ENCODE results near the gene PSMB5.
A peak's percentile ranks its signal among the peaks of the same experiment; 100 is the strongest.

The PSMB5 gene

GRCh38 chr14:23060536-23061260 is 26.0 kb upstream of the PSMB5 start:
- TF ChIP-seq FOXP2 (optimal IDR thresholded peaks at IDR 0.05; ENCODE audit: borderline replicate concordance, extremely low read depth, extremely low read length, insufficient read depth) (no peak), REST (IDR thresholded peaks at IDR 0.05; ENCODE audit: insufficient read depth in 1 of 2, low read depth in 2 of 2, low read length in 2 of 2) (no peak), POLR2AphosphoS5 (IDR thresholded peaks at IDR 0.05; ENCODE audit: low read depth, low read length) (no peak), TAF1 (IDR thresholded peaks at IDR 0.05; ENCODE audit: borderline replicate concordance, insufficient read depth, low read length) (no peak), SIN3A (IDR thresholded peaks at IDR 0.05; ENCODE audit: borderline replicate concordance, insufficient read depth, low read length) (no peak)

DNA sequence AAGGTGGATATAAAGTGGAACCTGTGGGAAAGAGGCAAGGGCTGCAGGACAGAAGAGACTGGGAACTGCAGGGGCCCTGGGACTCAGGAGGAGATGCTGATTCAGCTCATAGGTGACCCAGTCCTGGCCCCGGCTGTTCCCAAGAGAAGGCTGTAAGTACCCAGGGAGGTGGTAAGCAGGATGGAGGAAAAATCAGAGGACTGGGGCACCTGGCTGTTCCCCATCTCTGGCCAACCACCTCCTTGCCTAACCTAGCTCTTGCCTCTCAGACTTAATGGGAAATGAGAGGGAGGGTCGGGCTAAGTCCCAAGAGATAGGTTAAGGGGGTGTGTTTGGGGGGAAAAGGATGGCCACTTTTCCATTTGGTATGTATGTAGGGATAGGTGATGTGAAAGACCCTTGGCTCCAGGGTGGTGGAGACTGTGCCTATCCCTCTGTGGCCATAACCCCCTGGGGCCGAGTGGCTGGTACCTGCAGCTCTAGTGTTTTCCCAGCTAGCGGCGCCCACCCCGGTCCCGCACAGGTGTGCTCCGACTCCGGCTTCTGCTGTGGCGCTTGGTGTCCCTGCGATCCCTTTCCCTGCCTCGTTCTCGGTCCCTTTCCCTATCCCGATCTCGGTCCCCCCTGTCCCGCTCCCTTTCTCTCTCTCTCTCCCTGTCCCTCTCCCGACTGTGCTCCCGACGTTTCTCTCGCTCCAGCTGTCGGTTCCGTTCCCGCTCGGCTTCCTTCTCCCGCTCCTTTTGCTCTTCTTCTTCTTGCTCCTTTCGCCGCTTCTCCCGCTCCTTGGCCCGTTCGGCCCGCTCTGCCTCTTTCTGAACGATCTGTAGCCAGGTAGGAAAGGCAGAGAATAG is 24.2 kb upstream of the PSMB5 start:
- no peak for TF ChIP-seq REST (IDR thresholded peaks at IDR 0.05; ENCODE audit: insufficient read depth in 1 of 2, low read depth in 2 of 2, low read length in 2 of 2)
- TF ChIP-seq POLR2AphosphoS5 (IDR thresholded peaks at IDR 0.05; ENCODE audit: low read depth, low read length) = no peak; the same call in 1 of the 2 replicates
- TF ChIP-seq SIN3A (IDR thresholded peaks at IDR 0.05; ENCODE audit: borderline replicate concordance, insufficient read depth, low read length) = no peak
- TF ChIP-seq TAF1 (IDR thresholded peaks at IDR 0.05; ENCODE audit: borderline replicate concordance, insufficient read depth, low read length) = no peak
- TF ChIP-seq FOXP2 (optimal IDR thresholded peaks at IDR 0.05; ENCODE audit: borderline replicate concordance, extremely low read depth, extremely low read length, insufficient read depth) = no peak

- TF ChIP-seq SIN3A (IDR thresholded peaks at IDR 0.05; ENCODE audit: borderline replicate concordance, insufficient read depth, low read length) (no peak), FOXP2 (optimal IDR thresholded peaks at IDR 0.05; ENCODE audit: borderline replicate concordance, extremely low read depth, extremely low read length, insufficient read depth) (peak; percentile 41), TAF1 (IDR thresholded peaks at IDR 0.05; ENCODE audit: borderline replicate concordance, insufficient read depth, low read length) (no peak), POLR2AphosphoS5 (IDR thresholded peaks at IDR 0.05; ENCODE audit: low read depth, low read length) (0 out of 2 replicates have a peak, but pooled peaks have one; percentile 44), REST (IDR thresholded peaks at IDR 0.05; ENCODE audit: insufficient read depth in 1 of 2, low read depth in 2 of 2, low read length in 2 of 2) (no peak)
Observed at GRCh38 chr14:23057757-23058653, 23.3 kb upstream of the PSMB5 start.

DNA sequence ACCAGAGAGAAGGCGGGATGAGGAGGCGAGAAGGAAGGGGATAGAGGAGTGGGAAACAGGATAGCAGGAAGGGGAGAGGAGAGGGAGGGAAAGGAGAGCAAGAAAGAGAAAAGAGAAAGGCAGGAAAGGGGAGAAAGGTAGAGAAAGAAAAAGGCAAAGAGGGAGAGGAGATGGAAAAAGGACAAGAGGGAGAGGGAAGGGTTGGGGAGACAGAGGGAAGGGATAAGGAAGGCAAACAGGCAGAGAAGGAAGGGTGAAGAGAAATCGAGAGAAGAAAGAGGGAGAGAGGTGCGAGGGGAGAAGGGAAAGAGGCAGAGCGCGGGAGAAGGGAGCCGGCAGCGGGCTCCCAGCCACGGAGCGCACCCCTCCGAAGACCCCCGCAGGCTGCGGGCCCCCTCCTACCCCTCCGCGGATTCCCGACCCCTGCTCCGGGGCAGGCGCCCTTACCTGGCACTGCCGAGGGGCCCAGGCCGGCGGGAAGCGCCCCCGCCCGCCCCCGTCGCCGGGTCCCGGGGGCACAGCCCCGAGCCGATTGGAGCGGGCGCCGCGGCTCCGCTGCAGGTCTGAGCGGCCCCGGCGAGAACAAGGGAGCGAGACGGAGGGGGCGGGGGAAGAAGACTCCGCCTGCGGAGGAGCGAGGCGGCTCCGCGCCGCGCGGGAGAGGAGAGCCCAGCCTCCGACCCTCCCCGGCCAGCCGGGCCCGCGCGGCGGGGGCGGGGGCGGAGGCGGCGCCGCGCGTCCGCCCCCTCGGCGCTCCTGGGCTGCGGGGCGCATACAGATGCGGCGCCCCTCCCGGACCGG is 22.5 kb upstream of the PSMB5 start, which contains the start of gene CDH24:
Gene CDH24, minus strand, starts transcription at position 565 of the 801 bp plus-strand sequence. CDS start 1,787 bp downstream, outside the sequence.
- TF ChIP-seq REST (IDR thresholded peaks at IDR 0.05; ENCODE audit: insufficient read depth in 1 of 2, low read depth in 2 of 2, low read length in 2 of 2) = no peak
- TF ChIP-seq TAF1 (IDR thresholded peaks at IDR 0.05; ENCODE audit: borderline replicate concordance, insufficient read depth, low read length) = no peak
- no peak for TF ChIP-seq POLR2AphosphoS5 (IDR thresholded peaks at IDR 0.05; ENCODE audit: low read depth, low read length)
- TF ChIP-seq SIN3A (IDR thresholded peaks at IDR 0.05; ENCODE audit: borderline replicate concordance, insufficient read depth, low read length) = no peak
- TF ChIP-seq FOXP2 (optimal IDR thresholded peaks at IDR 0.05; ENCODE audit: borderline replicate concordance, extremely low read depth, extremely low read length, insufficient read depth) = no peak

Data from PFSK-1 (cell line).